ENCODE results near the gene CHMP4A. TPM values are rescaled to one million over a fixed set of nuclear protein-coding genes. Genes with fewer than 3 reads are reported as not detected.
A peak's percentile ranks its signal among the peaks of the same experiment; 100 is the strongest.

CHMP4A gene, protein sequence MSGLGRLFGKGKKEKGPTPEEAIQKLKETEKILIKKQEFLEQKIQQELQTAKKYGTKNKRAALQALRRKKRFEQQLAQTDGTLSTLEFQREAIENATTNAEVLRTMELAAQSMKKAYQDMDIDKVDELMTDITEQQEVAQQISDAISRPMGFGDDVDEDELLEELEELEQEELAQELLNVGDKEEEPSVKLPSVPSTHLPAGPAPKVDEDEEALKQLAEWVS
- total RNA-seq (2014; rRNA removed; shearing (Covaris generic); ENCODE audit: low replicate concordance): 20.0 and 75.5 TPM in 2 replicates

DNA sequence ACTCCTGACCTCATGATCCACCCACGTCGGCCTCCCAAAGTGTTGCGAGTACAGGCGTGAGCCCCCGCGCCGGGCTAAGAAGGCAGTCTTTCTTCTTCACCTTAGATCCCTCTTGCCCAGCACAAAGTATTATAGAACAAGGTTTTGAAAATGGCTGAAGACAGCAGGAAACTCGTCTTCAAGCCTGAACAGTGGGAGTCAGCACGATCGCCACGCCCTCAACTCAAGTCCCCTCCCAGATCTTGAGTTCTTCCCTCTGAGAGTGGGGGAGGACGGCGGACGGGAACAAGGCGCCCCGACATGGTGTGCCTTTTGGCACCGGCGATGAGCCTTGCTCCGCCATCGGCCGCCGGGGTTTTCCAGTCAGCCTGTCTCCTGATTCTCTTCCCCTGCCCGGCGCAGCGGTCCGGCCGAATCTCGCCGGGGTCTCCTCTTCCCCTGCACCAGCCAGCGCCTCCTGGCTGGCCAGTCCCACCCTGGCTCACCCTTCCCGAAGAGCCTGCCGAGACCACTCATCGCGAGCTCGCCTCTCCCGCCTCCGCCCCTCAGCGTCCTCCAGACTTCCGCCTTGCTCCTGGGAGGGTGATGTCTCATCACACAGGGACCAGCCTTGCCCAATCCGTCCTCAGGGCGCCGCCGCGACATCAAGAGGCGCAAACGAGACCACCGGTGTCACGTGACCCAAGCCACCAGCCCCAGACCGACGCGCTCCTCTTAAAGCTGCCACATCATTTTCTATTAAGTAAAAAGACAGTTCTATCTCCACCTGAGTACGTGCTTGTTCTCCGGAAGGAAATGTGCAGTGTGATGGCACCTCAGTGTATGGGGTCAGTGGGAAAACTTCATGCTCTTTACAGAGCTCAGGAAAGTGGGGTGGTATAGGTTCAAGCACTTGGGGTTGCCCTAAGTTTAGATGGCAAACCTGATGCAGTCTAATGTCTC lies at the start of gene CHMP4A:
Gene CHMP4A (minus strand): TSS at position 565 of the 942 bp plus-strand sequence. CDS start 49 bp downstream, at position 516.
- H3K9me3 ChIP-seq: no peaks in the 10 kb centered on the region
- no peaks in the 10 kb centered on the region for H3K27me3 ChIP-seq
- H3K36me3 ChIP-seq: peaks cover 5% of the 10 kb centered on the region; the same call in 1 of the 2 replicates
- peak; percentile 97 for DNase-seq
- peak within 1 kb of the TSS; percentile 68 for H3K4me3 ChIP-seq

GRCh38 chr14:24261969-24262327 lies 48.7 kb upstream of the CHMP4A start:
- no peaks in the 10 kb centered on the region for H3K36me3 ChIP-seq
- no peak overlapping the region for H3K4me3 ChIP-seq
- H3K9me3 ChIP-seq: no peaks in the 10 kb centered on the region
- no peaks in the 10 kb centered on the region for H3K27me3 ChIP-seq
- DNase-seq: no peak

DNA sequence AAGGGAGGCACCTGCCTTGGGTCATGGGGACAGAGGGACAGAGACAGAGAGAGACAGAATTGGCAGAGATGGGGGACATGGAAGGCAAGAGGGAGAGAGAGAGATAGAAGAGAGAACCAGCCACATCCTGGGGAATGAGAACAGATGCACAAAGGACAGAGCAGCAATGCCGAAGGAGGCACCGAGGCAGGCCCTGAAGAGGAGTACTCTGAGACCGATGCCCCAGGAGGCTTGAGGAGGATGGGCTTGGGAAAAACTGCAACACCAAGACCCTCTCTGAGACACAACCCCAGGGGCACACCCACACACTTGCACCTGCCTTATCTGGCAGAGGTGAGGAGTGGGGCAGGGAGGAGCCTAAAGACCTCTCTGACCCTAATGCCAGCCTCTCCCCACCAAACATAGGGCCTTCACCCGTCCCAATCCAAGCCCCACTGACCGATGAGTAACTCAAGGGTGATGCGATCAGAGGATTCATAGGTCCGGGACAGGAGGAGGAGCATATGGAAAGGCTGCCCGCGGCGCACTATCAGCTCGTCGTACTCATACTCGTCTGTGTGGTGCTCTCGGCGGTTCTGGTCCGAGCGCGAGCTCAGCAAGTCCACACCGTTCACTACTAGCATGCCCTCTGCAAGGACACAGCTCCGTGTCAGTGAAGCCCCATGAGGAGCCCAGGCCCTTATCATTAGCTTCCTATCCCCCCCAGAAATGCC lies 48.1 kb upstream of the CHMP4A start:
- DNase-seq: no peak
- Histone ChIP-seq H3K9me3 (no peaks in the 10 kb centered on the region), H3K36me3 (no peaks in the 10 kb centered on the region), H3K4me3 (no peak overlapping the region), H3K27me3 (no peaks in the 10 kb centered on the region)

DNA sequence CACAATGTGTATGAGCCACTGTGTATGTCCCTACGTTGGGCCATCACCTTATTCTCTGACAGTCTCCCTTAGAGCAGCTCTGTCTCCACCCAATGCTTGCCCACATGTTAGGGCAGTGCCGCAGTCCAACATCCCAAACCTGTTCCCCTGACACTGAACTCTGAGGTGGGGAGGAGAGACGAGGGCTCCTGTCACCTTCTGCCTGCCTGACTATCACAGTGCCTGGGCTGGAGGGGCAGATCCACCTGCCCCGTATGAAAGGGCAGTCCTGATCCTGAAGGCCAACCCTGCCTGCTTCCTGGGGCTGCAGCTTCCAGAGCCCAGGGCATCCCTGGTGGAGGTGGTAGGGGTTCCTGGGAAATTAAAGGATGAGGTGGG lies 47.5 kb upstream of the CHMP4A start:
- no peaks in the 10 kb centered on the region for H3K9me3 ChIP-seq
- no peaks in the 10 kb centered on the region for H3K27me3 ChIP-seq
- no peaks in the 10 kb centered on the region for H3K36me3 ChIP-seq
- no peak overlapping the region for H3K4me3 ChIP-seq
- DNase-seq: no peak

- DNase-seq: no peak
- Histone ChIP-seq H3K4me3 (no peak overlapping the region), H3K27me3 (no peaks in the 10 kb centered on the region), H3K9me3 (no peaks in the 10 kb centered on the region), H3K36me3 (no peaks in the 10 kb centered on the region)
Observed at GRCh38 chr14:24260026-24260779, 46.9 kb upstream of the CHMP4A start.

DNA sequence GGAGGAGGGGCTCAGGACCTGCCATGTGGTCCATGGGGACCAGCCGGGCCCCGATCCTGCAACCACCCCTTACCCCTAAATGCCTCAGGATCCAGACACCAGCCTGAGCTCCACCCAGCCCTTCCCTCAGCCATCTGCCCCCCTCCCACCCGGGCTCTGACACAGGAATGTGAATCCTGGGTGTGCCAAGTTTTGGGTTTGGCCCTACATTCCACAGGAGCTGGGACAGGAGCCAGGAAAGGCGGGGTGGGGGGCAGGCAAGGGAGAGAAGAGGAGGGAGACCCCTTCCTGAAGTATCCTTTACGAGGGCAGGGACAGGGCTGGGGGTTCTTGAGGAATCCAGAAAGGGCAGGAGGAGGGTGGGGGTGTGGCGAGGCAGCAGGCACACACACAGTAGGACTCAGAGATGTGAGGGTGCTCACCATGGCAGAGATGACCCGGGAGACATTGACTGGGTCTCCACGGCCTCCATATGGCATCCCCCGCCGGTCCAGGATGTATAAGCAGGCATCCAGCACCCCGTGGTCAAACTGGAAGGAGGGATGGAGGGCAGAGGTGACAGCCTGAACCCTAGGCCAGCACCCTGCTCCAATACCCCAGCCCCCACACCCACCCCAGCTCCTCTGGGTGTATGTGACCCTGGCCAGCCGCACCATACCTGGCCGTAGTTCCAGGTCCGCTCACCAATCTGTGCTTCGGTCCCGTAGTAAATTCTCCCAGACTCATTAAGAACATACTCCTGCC lies 46.2 kb upstream of the CHMP4A start:
- peak; percentile 59 for DNase-seq

GRCh38 chr14:24258548-24259265 lies 45.4 kb upstream of the CHMP4A start:
- Histone ChIP-seq H3K36me3 (no peaks in the 10 kb centered on the region), H3K9me3 (no peaks in the 10 kb centered on the region), H3K27me3 (no peaks in the 10 kb centered on the region), H3K4me3 (no peak overlapping the region)
- no peak for DNase-seq

More for the DNA sequence above, 46.2 kb upstream of the CHMP4A start:
- Histone ChIP-seq H3K9me3 (no peaks in the 10 kb centered on the region), H3K27me3 (no peaks in the 10 kb centered on the region), H3K4me3 (no peak overlapping the region), H3K36me3 (no peaks in the 10 kb centered on the region)

DNA sequence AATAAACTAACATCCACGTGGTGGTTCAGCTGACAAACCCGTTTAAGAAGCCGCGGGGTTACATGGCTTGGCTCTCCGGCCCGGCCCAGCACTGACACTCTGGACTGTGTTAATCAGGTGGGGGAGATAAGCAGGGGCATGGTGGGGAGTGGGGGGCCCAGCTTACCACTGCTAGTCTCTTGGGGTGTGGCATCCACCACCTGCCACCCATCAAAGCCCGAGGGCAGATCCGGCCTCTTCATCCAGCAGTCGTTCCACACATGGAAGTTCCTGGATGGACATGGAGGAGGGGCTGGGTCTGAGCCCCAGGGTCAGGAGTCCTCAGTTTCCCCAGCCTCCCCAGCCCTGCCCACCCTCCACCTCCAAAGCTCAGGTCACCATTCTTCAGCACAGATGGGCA lies 44.8 kb upstream of the CHMP4A start:
- DNase-seq: no peak
- H3K36me3 ChIP-seq: no peaks in the 10 kb centered on the region
- H3K4me3 ChIP-seq: no peak overlapping the region
- H3K27me3 ChIP-seq: no peaks in the 10 kb centered on the region
- H3K9me3 ChIP-seq: no peaks in the 10 kb centered on the region

DNA sequence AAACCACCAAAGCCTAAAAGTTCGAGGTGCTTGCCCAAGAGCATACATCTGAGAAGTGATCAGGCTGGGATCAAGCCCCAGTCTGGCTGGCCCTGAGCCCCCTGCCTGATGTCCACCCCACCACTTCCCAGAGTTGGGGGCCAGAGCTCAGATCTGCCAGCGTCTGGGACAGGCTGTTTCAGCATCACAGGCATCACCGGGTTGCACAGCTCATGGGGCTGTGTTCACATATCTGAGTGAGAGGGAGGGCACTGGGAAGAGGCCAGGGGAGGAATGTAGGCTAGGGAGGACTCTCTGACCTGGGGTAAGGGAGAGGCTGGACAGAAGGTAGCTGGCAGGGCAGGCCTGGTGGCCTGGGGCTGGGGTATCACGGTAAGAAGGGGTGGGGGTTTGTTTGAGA lies 43.7 kb upstream of the CHMP4A start:
- Histone ChIP-seq H3K36me3 (no peaks in the 10 kb centered on the region), H3K9me3 (no peaks in the 10 kb centered on the region), H3K27me3 (no peaks in the 10 kb centered on the region), H3K4me3 (no peak overlapping the region)
- no peak for DNase-seq

DNA sequence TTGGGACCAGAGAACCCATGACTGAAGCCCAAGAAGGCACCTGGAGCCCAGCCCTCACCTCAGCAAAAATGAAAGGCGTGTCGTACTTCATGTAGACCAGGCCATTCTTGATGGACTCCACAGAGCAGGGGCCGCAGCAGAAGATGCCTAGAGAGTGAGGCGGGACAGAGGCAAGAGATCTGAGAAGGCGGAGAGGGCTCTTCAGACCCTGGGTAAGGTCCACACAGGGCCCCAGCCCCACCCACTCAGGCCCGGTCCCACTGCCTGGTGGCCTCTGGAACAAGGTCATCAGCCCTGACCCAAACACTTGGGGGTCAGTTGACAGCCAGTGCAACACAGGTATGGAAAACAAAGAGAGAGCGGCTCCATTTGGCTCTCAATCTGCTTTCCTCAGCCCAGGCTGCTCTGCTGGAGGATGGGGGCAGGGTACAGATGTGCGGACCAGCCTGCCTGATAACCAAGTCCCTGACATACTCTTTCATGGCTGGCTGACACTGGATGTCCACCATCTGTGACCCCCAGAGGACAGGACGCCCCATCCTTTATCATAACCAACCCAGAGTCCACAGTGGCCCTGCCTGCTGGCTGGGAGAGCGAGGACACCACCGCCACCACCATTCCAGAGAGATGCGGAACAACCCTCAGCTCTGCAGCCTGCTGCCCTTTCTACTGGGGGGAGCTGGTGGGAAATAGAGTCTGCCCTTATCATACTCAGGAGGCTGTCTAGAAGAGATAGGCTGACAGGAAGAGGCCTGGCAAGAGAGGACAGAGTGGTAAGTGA lies 42.8 kb upstream of the CHMP4A start:
- Histone ChIP-seq H3K9me3 (no peaks in the 10 kb centered on the region), H3K27me3 (no peaks in the 10 kb centered on the region), H3K36me3 (no peaks in the 10 kb centered on the region), H3K4me3 (no peak overlapping the region)
- no peak for DNase-seq

DNA sequence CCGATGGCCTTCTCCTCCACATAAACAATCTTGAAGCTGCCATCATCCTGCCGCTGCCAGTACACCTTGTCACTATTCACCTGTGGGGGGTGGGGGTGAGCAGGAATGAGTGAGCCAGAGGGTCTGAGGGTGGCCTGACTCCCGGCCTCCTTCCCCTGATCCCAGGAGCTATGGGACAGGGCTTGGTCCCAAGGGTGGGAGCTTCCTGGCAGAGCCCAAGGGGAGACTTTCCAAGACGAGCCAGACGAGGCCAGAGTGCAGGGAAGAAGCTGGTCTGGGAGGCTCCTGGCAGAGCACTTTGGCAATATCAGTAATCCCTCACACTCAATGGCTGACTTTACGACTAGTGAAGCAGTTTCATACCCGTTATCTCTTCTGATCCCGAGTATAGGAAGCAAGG lies 42.1 kb upstream of the CHMP4A start:
- Histone ChIP-seq H3K9me3 (no peaks in the 10 kb centered on the region), H3K27me3 (no peaks in the 10 kb centered on the region), H3K36me3 (no peaks in the 10 kb centered on the region), H3K4me3 (no peak overlapping the region)
- no peak for DNase-seq

- DNase-seq: no peak
- no peaks in the 10 kb centered on the region for H3K9me3 ChIP-seq
- H3K36me3 ChIP-seq: no peaks in the 10 kb centered on the region
- no peaks in the 10 kb centered on the region for H3K27me3 ChIP-seq
- H3K4me3 ChIP-seq: no peak overlapping the region
Observed at GRCh38 chr14:24254630-24255392, 41.5 kb upstream of the CHMP4A start.

DNA sequence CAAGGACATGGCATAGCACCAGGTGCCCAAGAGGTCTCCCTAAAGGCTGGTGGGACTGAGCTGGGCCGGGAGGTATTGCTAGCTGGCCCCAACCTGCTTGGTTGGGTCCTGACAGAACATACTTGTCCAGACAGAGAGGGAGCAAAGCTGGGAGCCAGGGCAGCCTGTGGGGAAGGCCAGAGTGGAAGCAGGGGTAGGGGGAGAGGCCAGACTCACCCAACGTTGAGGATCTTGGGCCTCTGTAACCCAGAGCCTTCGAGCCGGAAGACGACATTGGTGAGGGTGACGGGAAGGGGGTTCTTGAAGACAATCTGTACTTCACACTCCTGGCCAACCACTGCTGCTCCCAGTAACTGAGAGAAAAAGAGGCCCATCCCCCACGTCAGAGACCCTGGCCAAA lies 40.6 kb upstream of the CHMP4A start:
- Histone ChIP-seq H3K36me3 (no peaks in the 10 kb centered on the region), H3K27me3 (no peaks in the 10 kb centered on the region), H3K4me3 (no peak overlapping the region), H3K9me3 (no peaks in the 10 kb centered on the region)
- no peak for DNase-seq

Measured in MG63 (cell line).